Stimulated activated CD4-positive, alpha-beta T cell treated with anti-CD3 and anti-CD28 coated beads, Interleukin-15, amount 100 ng/mL, for 1 hour (primary cell): ENCODE measurements around the gene MRPL20.

Experiments used
- DNase-seq, 2 donors: peaks; one replicate each; pipeline ENCODE4 v3.0.0-alpha.2; 2020; ENCODE audit warnings: low read depth in 1 of 2, low spot score in 1 of 2

The MRPL20 gene

GRCh38 chr1:1365875-1366698, 41.0 kb downstream of the MRPL20 start:
- no peak for DNase-seq

- no peak for DNase-seq
Measured at GRCh38 chr1:1364266-1364665, 42.8 kb downstream of the MRPL20 start.

- DNase-seq = no peak
Measured at GRCh38 chr1:1361982-1362423, 45.1 kb downstream of the MRPL20 start.

- DNase-seq = no peak
Measured at GRCh38 chr1:1361233-1361981, 45.7 kb downstream of the MRPL20 start.

GRCh38 chr1:1360506-1361169, 46.5 kb downstream of the MRPL20 start:
- no peak for DNase-seq

GRCh38 chr1:1359664-1360468, 47.2 kb downstream of the MRPL20 start:
- no peak for DNase-seq

GRCh38 chr1:1359308-1359663, 47.8 kb downstream of the MRPL20 start:
- no peak for DNase-seq

- DNase-seq = no peak
Measured at GRCh38 chr1:1358433-1359271, 48.4 kb downstream of the MRPL20 start, which contains the start of gene MXRA8. Gene MXRA8, minus strand, starts transcription at chr1:1358555. Its CDS starts 51 bp downstream, at chr1:1358504.

- DNase-seq = no peak
Measured at GRCh38 chr1:1357871-1358432, 49.1 kb downstream of the MRPL20 start.

- DNase-seq = no peak
Measured at GRCh38 chr1:1356796-1357401, 50.2 kb downstream of the MRPL20 start.

- no peak for DNase-seq
Measured at GRCh38 chr1:1356166-1356795, 50.8 kb downstream of the MRPL20 start.

- DNase-seq = no peak
Measured at GRCh38 chr1:1355416-1355815, 51.7 kb downstream of the MRPL20 start.

GRCh38 chr1:1354271-1355247, 52.5 kb downstream of the MRPL20 start:
- no peak for DNase-seq

- DNase-seq = no peak
Measured at GRCh38 chr1:1353389-1354151, 53.5 kb downstream of the MRPL20 start.

GRCh38 chr1:1352786-1353388, 54.2 kb downstream of the MRPL20 start:
- no peak for DNase-seq
